Body of pancreas (tissue), 4 donors: ENCODE data around the gene IGLL5. TPM values are rescaled to one million over a fixed set of nuclear protein-coding genes. Genes with fewer than 3 reads are reported as not detected.

Experiments
- ATAC-seq: fragments of 150-250 bp; one replicate; pipeline ENCODE4 v1.9.1; 2016
- DNase-seq, 4 donors: peaks; one replicate each; pipeline ENCODE4 v3.0.0-alpha.2; 2019
- H3K27ac ChIP-seq, 4 donors: fragments of 200-600 bp; sonication (generic); 1 replicate in 3 of 4; 2 replicates in 1 of 4; pipeline versions ENCODE4 v1.5.1 to v1.6.1; 2016 to 2019; ENCODE audit warnings: mild to moderate bottlenecking in 1 of 4, mixed read lengths in 1 of 4, moderate library complexity in 1 of 4
- H3K27me3 ChIP-seq, 2 donors: fragments of 200-600 bp; sonication (generic); one replicate each; pipeline ENCODE4 v1.6.0; 2016; ENCODE audit warnings: mild to moderate bottlenecking in 1 of 2
- H3K36me3 ChIP-seq, 2 donors: fragments of 200-600 bp; sonication (generic); replicated peaks in 1 of 2; 2 replicates each; pipeline ENCODE4 v1.5.1; 2016; ENCODE audit warnings: low read depth in 2 of 2; ENCODE audit not compliant: insufficient read depth in 1 of 2
- H3K4me1 ChIP-seq: fragments of 200-600 bp; sonication (generic); one replicate; pipeline ENCODE4 v1.6.0; 2016
- H3K4me3 ChIP-seq, 2 donors: fragments of 200-600 bp; sonication (generic); 1 replicate in 1 of 2; 2 replicates in 1 of 2; pipeline ENCODE4 v1.5.1; 2016 to 2019
- H3K9me3 ChIP-seq, 3 donors: fragments of 200-600 bp; sonication (generic); 1 replicate in 2 of 3; 2 replicates in 1 of 3; pipeline ENCODE4 v1.5.1; 2016
- CTCF ChIP-seq, 7 experiments: fragments of 450-650 bp in 4 of 7; fragments of 200-600 bp in 3 of 7; sonication (generic) in 3 of 7; IDR thresholded peaks; one replicate each; pipeline ENCODE4 v1.5.1; 2016 to 2019; ENCODE audit warnings: antibody characterized with exemption in 7 of 7
- POLR2A ChIP-seq, 3 donors: fragments of 450-650 bp; IDR thresholded peaks; one replicate each; pipeline ENCODE4 v1.6.1; 2016; ENCODE audit warnings: antibody characterized with exemption in 3 of 3, mild to moderate bottlenecking in 2 of 3
- WGBS, 2 donors: methylation state at CpG; one replicate each; pipeline ENCODE4 v1.1.5; 2017; 5-methylcytosine and 5-hydroxymethylcytosine counted together
- intact Hi-C: fragments of 100-400 bp; cut with DNase I; formaldehyde crosslinking; loops from one replicate; pipeline ENCODE4 v1.15.1; 2023
- microRNA-seq, 2 donors: library from miRNA; unstranded; fragments of <30 nt; microRNA quantifications; one replicate each; pipeline ENCODE4, GENCODE V29; 2016; ENCODE audit warnings: borderline number of aligned reads in 2 of 2, borderline replicate concordance in 2 of 2
- small RNA-seq: library from RNA; depleted of rRNA; stranded (forward); fragments of <200 nt; gene quantifications from one replicate; pipeline ENCODE3, GENCODE V24; 2016
- total RNA-seq, 2 donors: library from RNA; depleted of rRNA; stranded (reverse); fragments of >200 nt; gene quantifications; one replicate each; pipeline ENCODE4 v1.1.0, GENCODE V29; 2016

IGLL5 gene
- total RNA-seq, 2 donors from 2014 or later, result 3.4 to 5.3 TPM

DNA sequence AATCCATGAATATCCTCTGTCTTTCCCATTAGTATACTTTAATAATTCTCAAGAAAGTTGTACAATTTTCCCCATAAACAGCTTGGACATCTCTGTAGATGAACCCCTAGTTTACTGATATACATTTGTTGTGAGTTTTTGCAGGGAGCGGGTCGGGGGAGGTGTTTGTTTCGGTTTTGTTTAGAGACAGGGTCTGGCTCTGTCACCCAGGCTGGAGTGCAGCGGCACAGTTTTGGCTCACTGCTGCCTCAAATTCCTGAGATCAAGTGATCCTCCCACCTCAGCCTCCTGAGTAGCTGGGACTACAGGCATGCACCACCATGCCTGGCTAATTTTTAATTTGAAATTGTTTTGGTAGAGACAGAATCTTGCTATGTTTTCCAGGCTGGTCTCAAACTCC lies 57.6 kb downstream of the IGLL5 start:
- no peak for ATAC-seq
- Histone ChIP-seq H3K4me1 (no peaks in the 10 kb centered on the region), H3K9me3 (no peaks in the 10 kb centered on the region), H3K4me3 (no peak overlapping the region), H3K27ac (no peak overlapping the region), H3K36me3 (no peaks in the 10 kb centered on the region), H3K27me3 (no peaks in the 10 kb centered on the region)
- WGBS, 2 donors, result 56 to 68% methylated on average over 4 of the region's 4 CpGs
- no peak for TF ChIP-seq CTCF (IDR thresholded peaks at IDR 0.05)
- no peak for TF ChIP-seq POLR2A (IDR thresholded peaks at IDR 0.05)
- no peak for DNase-seq
- intact Hi-C loops, result no loop called here

Small RNAs within 50 kb of the gene (microRNA-seq; reads per million reads assigned to microRNA genes)
- gene MIR5571, result 0 reads per million in 2 donors

Small RNAs within 50 kb of the gene (small RNA-seq; reads per million reads assigned to genes)
- not detected for gene IGLC4
- gene IGLC5, result not detected
- gene IGLJ1, result not detected
- not detected for gene IGLJ2
- gene IGLJ3, result not detected
- gene IGLJ4, result not detected
- not detected for gene IGLJ5
- not detected for gene IGLJ6
- gene IGLJ7, result not detected
- gene IGLV2-5, result not detected
- not detected for gene IGLV3-2
- gene IGLV3-4, result not detected
- gene IGLV3-6, result not detected
- not detected for gene IGLV3-7
- not detected for gene MIR5571

Other genes with a start within 250 kb of the IGLL5 start
- gene GGTLC2, start 243.2 kb upstream of the IGLL5 start, total RNA-seq, result not detected
- gene GNAZ, start 182.7 kb downstream of the IGLL5 start, total RNA-seq, result 1 to 10 TPM in 1 of 2 donors, under 1 TPM in 1; 0.33 to 2.3 TPM